GM18520 (cell line): Measurements from ENCODE around the gene RFPL3.
"Not testable (repeated sequence)": the region's sequence is repeated elsewhere in the genome, so short reads cannot be mapped to it uniquely, and the experiment has no call there.

Source experiments
- ATAC-seq: cut with Tn5 transposase; IDR thresholded peaks from one replicate; pipeline ENCODE4 v1.9.1; 2021; ENCODE audit not compliant: unreplicated experiment

The RFPL3 gene

GRCh38 chr22:32357567-32357966, at the start of gene RFPL3:
Gene RFPL3, plus strand, starts transcription at chr22:32357867. Its CDS starts 205 bp downstream, at chr22:32358072.
- ATAC-seq: not testable (repeated sequence)

- no peak for ATAC-seq
These were observed 49.5 kb upstream of the RFPL3 start for GRCh38 chr22:32308191-32308590.

- no peak for ATAC-seq
These were observed 48.7 kb upstream of the RFPL3 start for GRCh38 chr22:32308934-32309333.

- no peak for ATAC-seq
These were observed 47.9 kb upstream of the RFPL3 start for GRCh38 chr22:32309585-32310251.

GRCh38 chr22:32310777-32311176, 46.9 kb upstream of the RFPL3 start:
- ATAC-seq: no peak

- no peak for ATAC-seq
These were observed 46.1 kb upstream of the RFPL3 start for GRCh38 chr22:32311551-32312071.

GRCh38 chr22:32312748-32313147, 44.9 kb upstream of the RFPL3 start:
- ATAC-seq: no peak

- no peak for ATAC-seq
These were observed 44.1 kb upstream of the RFPL3 start for GRCh38 chr22:32313532-32313931.

- no peak for ATAC-seq
These were observed 40.1 kb upstream of the RFPL3 start for GRCh38 chr22:32317524-32317923.

- no peak for ATAC-seq
These were observed 39.3 kb upstream of the RFPL3 start for GRCh38 chr22:32318361-32318760.

GRCh38 chr22:32319861-32320406, 37.7 kb upstream of the RFPL3 start:
- ATAC-seq: no peak

- no peak for ATAC-seq
These were observed 34.7 kb upstream of the RFPL3 start for GRCh38 chr22:32322986-32323385.

- no peak for ATAC-seq
These were observed 34.0 kb upstream of the RFPL3 start for GRCh38 chr22:32323513-32324164.

GRCh38 chr22:32324505-32325415, 32.9 kb upstream of the RFPL3 start:
- no peak for ATAC-seq

- no peak for ATAC-seq
These were observed 32.3 kb upstream of the RFPL3 start for GRCh38 chr22:32325416-32325801.

- ATAC-seq: no peak
These were observed 31.8 kb upstream of the RFPL3 start for GRCh38 chr22:32325811-32326237.

- ATAC-seq: no peak
These were observed 31.0 kb upstream of the RFPL3 start for GRCh38 chr22:32326647-32327046.

- no peak for ATAC-seq
These were observed 30.6 kb upstream of the RFPL3 start for GRCh38 chr22:32327066-32327465.

- no peak for ATAC-seq
These were observed 30.0 kb upstream of the RFPL3 start for GRCh38 chr22:32327596-32328171.

- ATAC-seq: no peak
These were observed 29.1 kb upstream of the RFPL3 start for GRCh38 chr22:32328306-32329201.
